Spleen (tissue), 11 donors: ENCODE results near the gene BMP5. TPM values are rescaled to one million over a fixed set of nuclear protein-coding genes. Genes with fewer than 3 reads are reported as not detected.

Experiments used
- DNase-seq: peaks from one replicate; pipeline ENCODE4 v3.0.0-alpha.2; 2020
- H3K27ac ChIP-seq, 8 donors: fragments of 200-600 bp; sonication (generic) in 7 of 8; 1 replicate in 4 of 8; 2 replicates in 4 of 8; pipeline versions ENCODE4 v1.5.0 to v1.8.0; 2016 to 2021; ENCODE audit warnings: inconsistent platforms in 4 of 8, mild to moderate bottlenecking in 4 of 8, moderate library complexity in 1 of 8
- H3K27me3 ChIP-seq, 7 donors: fragments of 200-600 bp; sonication (generic) in 6 of 7; replicated peaks in 1 of 7; 1 replicate in 4 of 7; 2 replicates in 3 of 7; pipeline versions ENCODE4 v1.5.0 to v1.8.0; 2016 to 2021; ENCODE audit warnings: inconsistent platforms in 3 of 7, mild to moderate bottlenecking in 1 of 7
- H3K36me3 ChIP-seq, 6 donors: fragments of 200-600 bp; sonication (generic) in 5 of 6; 1 replicate in 4 of 6; 2 replicates in 2 of 6; pipeline versions ENCODE4 v1.5.0 to v1.8.0; 2016 to 2021; ENCODE audit warnings: inconsistent platforms in 2 of 6
- H3K4me1 ChIP-seq, 6 donors: fragments of 200-600 bp; sonication (generic) in 5 of 6; 1 replicate in 3 of 6; 2 replicates in 3 of 6; pipeline versions ENCODE4 v1.5.0 to v1.8.0; 2016 to 2021; ENCODE audit warnings: inconsistent platforms in 3 of 6
- H3K4me3 ChIP-seq, 8 donors: fragments of 200-600 bp; sonication (generic) in 7 of 8; 1 replicate in 4 of 8; 2 replicates in 4 of 8; pipeline versions ENCODE4 v1.5.0 to v1.8.0; 2016 to 2021; ENCODE audit warnings: inconsistent platforms in 4 of 8, mild to moderate bottlenecking in 4 of 8, moderate library complexity in 2 of 8
- H3K9me3 ChIP-seq, 8 donors: fragments of 200-600 bp; sonication (generic) in 7 of 8; 1 replicate in 4 of 8; 2 replicates in 4 of 8; pipeline versions ENCODE4 v1.5.0 to v1.8.0; 2016 to 2021; ENCODE audit warnings: inconsistent platforms in 4 of 8
- CTCF ChIP-seq, 11 experiments: fragments of 200-600 bp in 7 of 11; fragments of 450-650 bp in 4 of 11; sonication (generic) in 4 of 11; IDR thresholded peaks in 8 of 11; conservative IDR thresholded peaks in 3 of 11; 1 replicate in 7 of 11; 2 replicates in 4 of 11; pipeline versions ENCODE4 v1.4.0 to v1.8.0; 2016 to 2021; ENCODE audit warnings: antibody characterized with exemption in 11 of 11, inconsistent platforms in 4 of 11, mild to moderate bottlenecking in 1 of 11
- POLR2A ChIP-seq, 3 donors: fragments of 450-650 bp; IDR thresholded peaks; one replicate each; pipeline ENCODE4 v1.5.1; 2017; ENCODE audit warnings: antibody characterized with exemption in 3 of 3, mild to moderate bottlenecking in 1 of 3
- POLR2AphosphoS5 ChIP-seq, 3 donors: sonication (generic); formaldehyde crosslinking; IDR thresholded peaks; one replicate each; pipeline ENCODE4 v1.5.1; 2017; ENCODE audit warnings: antibody characterized with exemption in 3 of 3
- WGBS, 5 donors: extraction: QIAGEN DNeasy Blood & Tissue Kit in 3 of 5; methylation state at CpG; one replicate each; pipeline versions ENCODE4 v1.1.5 to v1.1.7; 2013 to 2018; 5-methylcytosine and 5-hydroxymethylcytosine counted together
- intact Hi-C: fragments of 100-400 bp; cut with DNase I; formaldehyde crosslinking; loops from one replicate; pipeline ENCODE4 v1.15.0; 2023; ENCODE audit warnings: low total_unique reads
- polyA plus RNA-seq, 3 donors: library from polyadenylated mRNA; stranded (reverse); fragments of 200-250 nt; gene quantifications; one replicate each; pipeline ENCODE4 v1.2.1, GENCODE V29; 2013
- total RNA-seq, 7 donors: library from RNA; depleted of rRNA in 3 of 7; stranded (reverse); fragments of >200 nt in 3 of 7; fragmentation: NEBNext Ultra II Directional in 4 of 7; extraction: Animal tissue kit (Norgen Biotek cat#: 25700) in 4 of 7; gene quantifications; one replicate each; pipeline versions ENCODE4 v1.1.0 to v1.2.1, GENCODE V29; 2016 to 2021
- donor health status: healthy with polysubstance abuse.
- donor health status: DM: no; HTN: no; CAD: no; lungs with moderate emphysema.
- donor health status: DM: no; HTN: no; CAD: no.
- donor health status: Bipolar disorder and iron deficiency.
- donor health status: healthy.
- donor health status: DM: no; HTN: no; CAD: no.
- donor health status: DM: yes; HTN: yes; CAD: no.

Gene BMP5
- total and polyA plus RNA-seq, 10 donors: not detected

DNA sequence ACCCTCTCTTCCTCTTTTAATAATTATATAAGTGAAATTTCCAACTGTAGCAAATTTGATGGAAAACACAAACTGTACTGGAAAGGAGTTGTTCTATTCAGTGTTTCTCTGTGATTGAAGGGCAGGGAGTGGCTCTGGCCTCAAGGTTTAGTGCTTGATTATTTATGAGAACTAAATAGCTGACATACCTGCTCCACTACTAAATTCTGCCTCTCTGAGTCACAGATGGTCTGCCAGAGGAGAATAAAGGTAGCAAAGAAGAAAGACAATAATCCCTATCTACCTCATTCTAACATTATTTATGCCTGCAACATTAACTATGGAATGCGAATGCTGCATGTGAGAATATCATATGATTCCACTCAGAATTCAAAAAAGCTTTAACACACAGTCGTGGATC, 9.3 kb downstream of the BMP5 start:
- H3K27ac ChIP-seq: no peak overlapping the region
- no peaks in the 10 kb centered on the region for H3K27me3 ChIP-seq
- no peaks in the 10 kb centered on the region for H3K9me3 ChIP-seq
- intact Hi-C loops: no loop called here
- DNase-seq: no peak
- H3K36me3 ChIP-seq: no peaks in the 10 kb centered on the region
- no peak overlapping the region for H3K4me3 ChIP-seq
- no peaks in the 10 kb centered on the region for H3K4me1 ChIP-seq
- 75 to 85% (median 82%) methylated on average over 2 of the region's 2 CpGs for WGBS, 5 donors
- no peak for TF ChIP-seq POLR2AphosphoS5 (IDR thresholded peaks at IDR 0.05)
- no peak for TF ChIP-seq CTCF (IDR thresholded peaks at IDR 0.05 in 8 of 11, conservative IDR thresholded peaks at IDR 0.05 in 3 of 11)
- no peak for TF ChIP-seq POLR2A (IDR thresholded peaks at IDR 0.05)

DNA sequence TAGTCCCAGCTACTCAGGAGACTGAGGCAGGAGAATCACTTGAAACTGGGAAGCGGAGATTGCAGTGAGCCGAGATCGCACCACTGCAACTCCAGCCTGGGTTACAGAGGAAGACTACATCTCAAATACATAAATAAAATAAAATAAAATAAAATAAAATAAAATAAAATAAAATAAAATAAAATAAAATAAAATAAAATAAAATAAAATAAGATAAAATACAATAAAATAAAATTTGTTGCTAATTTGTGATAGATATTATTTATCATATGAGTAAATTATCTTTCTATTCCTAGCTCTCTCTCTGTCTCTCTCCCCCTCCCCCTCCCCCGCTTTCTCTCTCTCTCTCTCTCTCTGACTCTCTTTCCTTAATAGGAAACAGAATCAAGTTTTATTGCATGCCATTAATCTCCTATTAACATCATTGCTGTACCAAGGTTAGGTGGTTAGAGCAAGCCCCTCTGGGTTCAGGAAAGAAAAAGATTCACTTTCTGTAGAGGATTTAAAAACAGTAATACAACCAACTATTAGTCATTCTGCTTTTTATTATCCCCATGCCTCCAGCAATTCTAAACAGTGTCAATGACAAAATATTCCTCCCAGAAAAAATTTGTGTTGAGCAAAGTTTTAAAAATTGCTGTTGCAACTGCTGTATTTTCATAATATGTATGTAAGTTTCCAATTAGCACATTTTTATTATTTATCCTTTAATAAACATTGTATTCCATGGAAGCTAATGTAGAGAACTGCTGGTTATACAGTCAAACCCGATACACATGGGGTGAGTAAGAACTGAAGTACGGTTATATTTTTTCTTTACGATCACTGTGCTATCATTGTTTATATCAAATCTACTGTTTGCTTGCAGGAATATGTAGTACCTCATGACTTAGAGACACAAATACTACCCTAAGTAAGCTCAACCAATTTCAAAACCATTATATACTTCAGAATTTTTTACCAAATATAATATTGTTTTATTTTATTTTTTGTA, 22.1 kb downstream of the BMP5 start:
- Histone ChIP-seq H3K36me3 (no peaks in the 10 kb centered on the region), H3K9me3 (peaks cover 0 to 1% (median 0%) of the 10 kb centered on the region in 8 donors), H3K4me3 (no peak overlapping the region), H3K27me3 (no peaks in the 10 kb centered on the region), H3K4me1 (no peaks in the 10 kb centered on the region), H3K27ac (no peak overlapping the region)
- intact Hi-C loops: no loop called here
- DNase-seq: no peak
- TF ChIP-seq POLR2AphosphoS5 (IDR thresholded peaks at IDR 0.05) (no peak), POLR2A (IDR thresholded peaks at IDR 0.05) (no peak), CTCF (IDR thresholded peaks at IDR 0.05 in 8 of 11, conservative IDR thresholded peaks at IDR 0.05 in 3 of 11) (no peak)
- WGBS, 5 donors: 88 to 96% (median 92%) methylated on average over 7 of the region's 7 CpGs

GRCh38 chr6:55841341-55841740, 34.0 kb downstream of the BMP5 start:
- H3K27ac ChIP-seq: no peak overlapping the region
- intact Hi-C loops: no loop called here
- H3K4me3 ChIP-seq: no peak overlapping the region
- no peaks in the 10 kb centered on the region for H3K27me3 ChIP-seq
- TF ChIP-seq POLR2AphosphoS5 (IDR thresholded peaks at IDR 0.05) (no peak), CTCF (IDR thresholded peaks at IDR 0.05 in 8 of 11, conservative IDR thresholded peaks at IDR 0.05 in 3 of 11) (no peak), POLR2A (IDR thresholded peaks at IDR 0.05) (no peak)
- DNase-seq: no peak
- no peaks in the 10 kb centered on the region for H3K4me1 ChIP-seq
- H3K9me3 ChIP-seq: peaks cover 0 to 6% (median 0%) of the 10 kb centered on the region in 8 donors
- H3K36me3 ChIP-seq: no peaks in the 10 kb centered on the region

- intact Hi-C loops: no loop called here
- Histone ChIP-seq H3K27ac (no peak overlapping the region), H3K27me3 (no peaks in the 10 kb centered on the region), H3K4me1 (no peaks in the 10 kb centered on the region), H3K36me3 (no peaks in the 10 kb centered on the region), H3K9me3 (peaks cover 0 to 6% (median 0%) of the 10 kb centered on the region in 8 donors), H3K4me3 (no peak overlapping the region)
- DNase-seq: no peak
- TF ChIP-seq POLR2AphosphoS5 (IDR thresholded peaks at IDR 0.05) (no peak), POLR2A (IDR thresholded peaks at IDR 0.05) (no peak), CTCF (IDR thresholded peaks at IDR 0.05 in 8 of 11, conservative IDR thresholded peaks at IDR 0.05 in 3 of 11) (no peak)
Observed at GRCh38 chr6:55839080-55839479, 36.3 kb downstream of the BMP5 start.
